NCI-H2107 treated with DMSO at 0.1 percent for 48 hours (cell line): ENCODE measurements around the gene PCDHGB7.
"Not testable (repeated sequence)": the region's sequence is repeated elsewhere in the genome, so short reads cannot be mapped to it uniquely, and the experiment has no call there.

Source experiments
- DNase-seq: peaks from one replicate; lab custom pipeline; 2025; ENCODE audit not compliant: unreplicated experiment; lab: John Stamatoyannopoulos, UW

Gene PCDHGB7

DNA sequence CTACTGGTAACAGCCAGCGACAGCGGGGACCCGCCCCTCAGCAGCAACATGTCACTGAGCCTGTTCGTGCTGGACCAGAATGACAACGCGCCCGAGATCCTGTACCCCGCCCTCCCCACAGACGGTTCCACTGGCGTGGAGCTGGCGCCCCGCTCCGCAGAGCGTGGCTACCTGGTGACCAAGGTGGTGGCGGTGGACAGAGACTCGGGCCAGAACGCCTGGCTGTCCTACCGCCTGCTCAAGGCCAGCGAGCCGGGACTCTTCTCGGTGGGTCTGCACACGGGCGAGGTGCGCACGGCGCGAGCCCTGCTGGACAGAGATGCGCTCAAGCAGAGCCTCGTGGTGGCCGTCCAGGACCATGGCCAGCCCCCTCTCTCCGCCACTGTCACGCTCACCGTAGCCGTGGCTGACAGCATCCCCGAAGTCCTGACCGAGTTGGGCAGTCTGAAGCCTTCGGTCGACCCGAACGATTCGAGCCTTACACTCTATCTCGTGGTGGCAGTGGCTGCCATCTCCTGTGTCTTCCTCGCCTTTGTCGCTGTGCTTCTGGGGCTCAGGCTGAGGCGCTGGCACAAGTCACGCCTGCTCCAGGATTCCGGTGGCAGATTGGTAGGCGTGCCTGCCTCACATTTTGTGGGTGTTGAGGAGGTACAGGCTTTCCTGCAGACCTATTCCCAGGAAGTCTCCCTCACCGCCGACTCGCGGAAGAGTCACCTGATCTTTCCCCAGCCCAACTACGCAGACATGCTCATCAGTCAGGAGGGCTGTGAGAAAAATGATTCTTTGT is 22.9 kb upstream of the PCDHGB7 start:
- not testable (repeated sequence) for DNase-seq

DNA sequence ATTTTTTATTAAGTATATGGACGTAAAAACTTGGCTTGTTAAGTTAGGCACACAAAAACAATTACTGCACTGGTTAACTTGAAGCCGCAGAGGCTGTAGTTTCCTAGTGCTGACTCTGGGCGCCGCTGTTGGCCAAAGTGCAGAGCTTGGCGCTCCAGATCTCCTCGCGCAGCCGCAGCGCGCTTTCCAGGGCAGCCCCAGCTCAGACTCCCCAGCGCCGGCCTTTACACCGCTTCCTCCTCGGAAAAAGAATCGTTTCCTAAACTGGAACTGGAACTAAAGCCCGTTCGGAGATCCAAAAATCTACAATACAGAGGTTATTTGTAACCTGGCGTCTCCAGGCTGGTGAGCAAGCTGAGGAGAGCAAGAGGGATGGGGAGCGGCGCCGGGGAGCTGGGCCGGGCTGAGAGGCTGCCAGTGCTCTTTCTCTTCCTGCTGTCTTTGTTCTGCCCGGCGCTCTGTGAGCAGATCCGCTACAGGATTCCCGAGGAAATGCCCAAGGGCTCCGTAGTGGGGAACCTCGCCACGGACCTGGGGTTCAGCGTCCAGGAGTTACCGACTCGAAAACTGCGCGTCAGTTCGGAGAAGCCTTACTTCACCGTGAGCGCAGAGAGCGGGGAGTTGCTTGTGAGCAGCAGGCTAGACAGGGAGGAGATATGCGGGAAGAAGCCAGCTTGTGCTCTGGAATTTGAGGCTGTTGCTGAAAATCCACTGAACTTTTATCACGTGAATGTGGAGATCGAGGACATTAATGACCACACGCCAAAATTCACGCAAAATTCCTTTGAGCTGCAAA is 19.5 kb upstream of the PCDHGB7 start, which contains the start of gene PCDHGB5:
Gene PCDHGB5 (plus strand): TSS at position 192 of the 796 bp plus-strand sequence. CDS start 181 bp downstream, at position 373.
- not testable (repeated sequence) for DNase-seq

DNA sequence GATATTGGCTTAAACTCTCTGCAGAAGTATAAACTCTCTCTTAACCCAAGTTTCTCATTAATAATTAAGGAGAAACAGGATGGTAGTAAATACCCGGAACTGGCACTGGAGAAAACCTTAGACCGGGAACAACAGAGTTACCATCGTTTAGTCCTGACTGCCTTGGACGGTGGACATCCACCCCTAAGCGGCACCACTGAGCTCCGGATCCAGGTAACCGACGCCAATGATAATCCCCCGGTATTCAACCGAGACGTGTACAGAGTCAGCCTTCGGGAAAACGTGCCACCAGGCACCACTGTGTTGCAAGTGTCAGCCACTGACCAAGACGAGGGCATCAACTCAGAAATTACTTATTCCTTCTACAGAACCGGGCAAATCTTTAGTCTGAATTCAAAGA is 18.9 kb upstream of the PCDHGB7 start:
- no peak for DNase-seq

DNA sequence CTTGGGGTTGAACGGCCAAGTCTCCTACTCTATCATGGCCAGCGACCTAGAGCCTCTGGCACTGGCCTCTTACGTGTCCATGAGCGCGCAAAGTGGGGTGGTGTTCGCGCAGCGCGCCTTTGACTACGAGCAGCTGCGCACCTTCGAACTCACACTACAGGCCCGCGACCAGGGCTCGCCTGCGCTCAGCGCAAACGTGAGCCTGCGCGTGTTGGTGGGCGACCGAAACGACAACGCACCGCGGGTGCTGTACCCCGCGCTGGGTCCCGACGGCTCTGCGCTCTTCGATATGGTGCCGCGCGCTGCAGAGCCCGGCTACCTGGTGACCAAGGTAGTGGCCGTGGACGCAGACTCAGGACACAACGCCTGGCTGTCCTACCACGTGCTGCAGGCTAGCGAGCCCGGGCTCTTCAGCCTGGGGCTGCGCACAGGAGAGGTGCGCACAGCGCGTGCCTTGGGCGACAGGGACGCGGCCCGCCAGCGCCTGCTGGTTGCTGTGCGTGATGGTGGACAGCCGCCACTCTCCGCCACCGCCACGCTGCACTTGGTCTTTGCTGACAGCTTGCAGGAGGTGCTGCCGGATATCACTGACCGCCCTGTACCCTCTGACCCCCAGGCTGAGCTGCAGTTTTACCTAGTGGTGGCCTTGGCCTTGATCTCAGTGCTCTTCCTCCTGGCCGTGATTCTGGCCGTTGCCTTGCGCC is 17.8 kb upstream of the PCDHGB7 start:
- no peak for DNase-seq

DNA sequence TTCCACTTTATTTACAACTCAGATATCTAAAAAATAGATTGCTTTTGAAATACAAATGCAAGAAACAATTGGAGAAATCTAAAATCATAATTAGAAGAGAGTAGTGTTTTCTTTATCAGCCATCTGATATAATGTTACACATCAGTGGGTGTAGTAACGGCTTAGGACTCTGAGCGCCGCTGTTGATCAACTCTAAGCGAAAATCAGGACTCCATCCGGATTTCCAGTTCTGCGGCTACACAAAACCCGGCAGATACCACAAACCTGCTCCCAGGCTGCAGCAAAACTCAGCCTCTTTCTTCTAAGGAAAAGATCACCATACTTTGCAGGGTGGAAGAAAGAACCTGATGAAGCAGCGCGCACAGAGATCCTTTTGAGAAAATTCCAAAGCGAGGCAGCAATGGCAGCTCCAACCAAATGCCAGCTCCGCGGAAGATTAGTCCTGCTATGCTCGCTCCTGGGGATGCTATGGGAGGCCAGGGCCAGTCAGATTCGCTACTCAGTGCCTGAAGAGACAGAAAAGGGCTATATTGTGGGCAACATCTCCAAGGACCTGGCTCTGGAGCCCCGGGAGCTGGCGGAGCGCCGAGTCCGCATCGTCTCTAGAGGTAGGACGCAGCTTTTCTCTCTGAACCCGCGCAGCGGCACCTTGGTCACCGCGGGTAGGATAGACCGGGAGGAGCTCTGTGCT is 14.8 kb upstream of the PCDHGB7 start, which contains the start of gene PCDHGA9:
Gene PCDHGA9 (plus strand): TSS at position 226 of the 691 bp plus-strand sequence. CDS start 175 bp downstream, at position 401.
- no peak for DNase-seq

DNA sequence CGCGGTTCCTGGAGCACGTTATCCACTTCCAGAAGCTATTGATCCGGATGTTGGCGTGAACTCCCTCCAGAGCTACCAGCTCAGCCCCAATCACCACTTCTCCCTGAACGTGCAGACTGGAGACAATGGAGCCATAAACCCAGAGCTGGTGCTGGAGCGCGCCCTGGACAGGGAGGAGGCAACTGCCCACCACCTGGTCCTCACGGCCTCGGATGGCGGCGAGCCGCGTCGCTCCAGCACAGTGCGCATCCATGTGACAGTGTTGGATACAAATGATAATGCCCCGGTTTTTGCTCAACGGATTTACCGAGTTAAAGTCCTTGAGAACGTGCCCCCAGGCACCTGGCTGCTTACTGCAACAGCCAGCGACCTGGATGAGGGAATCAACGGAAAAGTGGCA is 14.1 kb upstream of the PCDHGB7 start:
- no peak for DNase-seq

DNA sequence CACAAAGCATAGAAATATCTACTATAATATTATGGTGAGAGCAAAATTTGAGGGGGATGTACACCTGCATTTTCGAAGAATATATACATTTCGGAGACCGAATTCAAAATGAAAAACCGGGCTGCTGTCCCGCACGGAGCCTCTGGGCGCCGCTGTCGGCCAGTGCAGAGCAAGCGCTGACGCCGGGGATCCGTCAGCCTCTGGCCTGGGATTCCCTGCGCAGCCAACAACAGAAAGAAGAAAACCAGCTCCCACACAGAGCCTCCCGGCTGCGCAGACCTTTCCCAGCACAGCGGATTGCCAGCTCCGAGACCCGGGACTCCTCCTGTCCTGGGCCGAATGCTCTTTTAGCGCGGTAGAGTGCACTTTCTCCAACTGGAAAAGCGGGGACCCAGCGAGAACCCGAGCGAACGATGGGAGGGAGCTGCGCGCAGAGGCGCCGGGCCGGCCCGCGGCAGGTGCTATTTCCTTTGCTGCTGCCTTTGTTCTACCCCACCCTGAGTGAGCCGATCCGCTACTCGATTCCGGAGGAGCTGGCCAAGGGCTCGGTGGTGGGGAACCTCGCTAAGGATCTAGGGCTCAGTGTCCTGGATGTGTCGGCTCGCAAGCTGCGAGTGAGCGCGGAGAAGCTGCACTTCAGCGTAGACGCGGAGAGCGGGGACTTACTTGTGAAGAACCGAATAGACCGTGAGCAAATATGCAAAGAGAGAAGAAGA is 9.5 kb upstream of the PCDHGB7 start, which contains the start of gene PCDHGB6:
Gene PCDHGB6 (plus strand): TSS at position 232 of the 716 bp plus-strand sequence. CDS start 182 bp downstream, at position 414.
- not testable (repeated sequence) for DNase-seq

DNA sequence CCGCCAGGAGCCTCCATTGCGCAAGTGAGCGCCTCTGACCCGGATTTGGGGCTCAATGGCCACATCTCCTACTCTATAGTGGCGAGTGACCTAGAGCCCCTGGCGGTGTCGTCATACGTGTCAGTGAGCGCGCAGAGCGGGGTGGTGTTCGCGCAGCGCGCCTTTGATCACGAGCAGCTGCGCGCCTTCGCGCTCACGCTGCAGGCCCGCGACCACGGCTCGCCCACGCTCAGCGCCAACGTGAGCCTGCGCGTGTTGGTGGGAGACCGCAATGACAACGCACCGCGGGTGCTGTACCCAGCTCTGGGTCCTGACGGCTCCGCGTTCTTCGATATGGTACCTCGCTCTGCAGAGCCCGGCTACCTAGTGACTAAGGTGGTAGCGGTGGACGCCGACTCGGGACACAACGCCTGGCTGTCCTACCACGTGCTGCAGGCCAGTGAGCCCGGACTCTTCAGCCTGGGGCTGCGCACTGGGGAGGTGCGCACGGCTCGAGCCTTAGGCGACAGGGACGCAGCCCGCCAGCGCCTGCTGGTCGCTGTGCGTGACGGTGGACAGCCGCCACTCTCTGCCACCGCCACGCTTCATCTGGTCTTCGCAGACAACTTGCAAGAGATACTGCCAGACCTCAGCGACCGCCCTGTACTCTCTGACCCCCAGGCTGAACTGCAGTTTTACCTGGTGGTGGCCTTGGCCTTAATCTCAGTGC is 7.7 kb upstream of the PCDHGB7 start:
- DNase-seq, result no peak

DNA sequence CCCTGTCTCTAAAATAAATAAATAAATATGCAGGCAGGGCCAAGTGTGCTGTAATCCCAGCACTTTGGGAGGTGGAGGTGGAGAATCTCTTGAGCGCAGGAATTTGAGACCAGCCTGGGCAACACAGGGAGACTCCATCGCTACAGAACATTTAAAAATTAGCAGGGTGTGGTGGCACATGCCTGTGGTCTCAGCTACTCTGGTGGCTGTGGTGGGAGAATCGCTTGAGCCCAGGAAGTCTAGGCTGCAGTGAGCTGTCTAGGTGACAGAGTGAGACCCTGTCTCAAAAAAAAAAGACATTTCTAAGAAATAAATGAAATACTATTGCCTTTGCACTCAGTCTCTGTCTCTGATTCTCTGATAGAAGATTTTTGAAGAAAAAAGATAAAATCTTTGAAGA is 5.9 kb upstream of the PCDHGB7 start:
- no peak for DNase-seq

DNA sequence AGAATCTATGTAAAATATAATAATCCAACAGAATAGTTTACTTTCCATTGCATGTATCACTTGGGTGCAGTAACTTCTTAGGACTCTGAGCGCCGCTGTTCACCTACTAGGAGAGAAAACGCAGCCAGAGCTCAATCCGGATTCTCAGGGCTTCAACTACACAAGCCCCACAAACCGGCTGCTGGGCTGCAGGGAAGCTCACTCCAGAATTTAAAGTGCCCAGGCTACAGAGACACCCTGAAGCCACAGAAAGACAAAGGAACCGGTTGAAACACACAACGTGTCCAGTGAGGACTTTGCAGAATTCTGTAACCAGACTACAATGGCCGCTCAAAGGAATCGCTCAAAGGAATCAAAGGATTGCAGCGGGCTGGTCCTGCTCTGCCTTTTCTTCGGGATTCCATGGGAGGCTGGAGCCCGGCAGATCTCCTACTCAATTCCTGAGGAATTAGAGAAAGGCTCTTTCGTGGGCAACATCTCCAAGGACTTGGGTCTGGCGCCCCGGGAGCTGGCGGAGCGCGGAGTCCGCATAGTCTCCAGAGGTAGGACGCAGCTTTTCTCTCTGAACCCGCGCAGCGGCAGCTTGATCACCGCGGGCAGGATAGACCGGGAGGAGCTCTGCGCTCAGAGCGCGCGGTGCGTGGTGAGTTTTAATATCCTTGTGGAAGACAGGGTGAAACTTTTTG is 4.5 kb upstream of the PCDHGB7 start, which contains the start of gene PCDHGA10:
Gene PCDHGA10 (plus strand): TSS at position 134 of the 686 bp plus-strand sequence. CDS start 189 bp downstream, at position 323.
- no peak for DNase-seq

DNA sequence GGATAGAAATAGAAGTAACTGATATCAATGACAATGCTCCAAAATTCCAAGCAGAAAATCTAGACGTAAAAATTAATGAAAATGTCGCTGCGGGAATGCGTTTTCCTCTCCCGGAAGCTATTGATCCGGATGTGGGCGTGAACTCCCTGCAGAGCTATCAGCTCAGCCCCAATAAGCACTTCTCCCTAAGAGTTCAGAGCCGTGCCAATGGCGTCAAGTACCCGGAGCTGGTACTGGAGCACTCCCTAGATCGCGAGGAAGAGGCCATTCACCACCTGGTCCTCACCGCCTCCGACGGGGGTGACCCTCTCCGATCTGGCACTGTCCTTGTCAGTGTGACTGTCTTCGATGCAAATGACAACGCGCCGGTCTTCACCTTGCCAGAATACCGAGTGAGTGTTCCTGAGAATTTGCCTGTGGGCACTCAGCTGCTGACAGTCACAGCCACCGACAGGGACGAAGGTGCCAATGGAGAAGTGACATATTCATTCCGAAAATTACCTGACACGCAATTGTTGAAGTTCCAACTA is 3.9 kb upstream of the PCDHGB7 start:
- no peak for DNase-seq

DNA sequence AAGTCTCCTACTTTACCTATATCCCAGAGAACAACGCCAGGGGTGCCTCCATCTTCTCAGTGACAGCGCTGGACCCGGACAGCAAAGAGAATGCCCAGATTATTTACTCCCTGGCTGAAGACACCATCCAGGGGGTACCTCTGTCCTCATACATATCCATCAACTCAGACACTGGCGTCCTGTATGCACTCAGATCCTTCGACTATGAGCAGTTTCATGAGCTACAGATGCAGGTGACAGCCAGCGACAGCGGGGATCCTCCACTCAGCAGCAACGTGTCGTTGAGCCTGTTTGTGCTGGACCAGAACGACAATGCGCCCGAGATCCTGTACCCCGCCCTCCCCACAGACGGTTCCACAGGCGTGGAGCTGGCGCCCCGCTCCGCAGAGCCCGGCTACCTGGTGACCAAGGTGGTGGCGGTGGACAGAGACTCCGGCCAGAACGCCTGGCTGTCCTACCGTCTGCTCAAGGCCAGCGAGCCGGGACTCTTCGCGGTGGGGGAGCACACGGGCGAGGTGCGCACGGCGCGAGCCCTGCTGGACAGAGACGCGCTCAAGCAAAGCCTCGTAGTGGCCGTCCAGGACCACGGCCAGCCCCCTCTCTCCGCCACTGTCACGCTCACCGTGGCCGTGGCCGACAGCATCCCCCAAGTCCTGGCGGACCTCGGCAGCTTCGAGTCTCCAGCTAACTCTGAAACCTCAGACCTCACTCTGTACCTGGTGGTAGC is 2.8 kb upstream of the PCDHGB7 start:
- not testable (repeated sequence) for DNase-seq

DNA sequence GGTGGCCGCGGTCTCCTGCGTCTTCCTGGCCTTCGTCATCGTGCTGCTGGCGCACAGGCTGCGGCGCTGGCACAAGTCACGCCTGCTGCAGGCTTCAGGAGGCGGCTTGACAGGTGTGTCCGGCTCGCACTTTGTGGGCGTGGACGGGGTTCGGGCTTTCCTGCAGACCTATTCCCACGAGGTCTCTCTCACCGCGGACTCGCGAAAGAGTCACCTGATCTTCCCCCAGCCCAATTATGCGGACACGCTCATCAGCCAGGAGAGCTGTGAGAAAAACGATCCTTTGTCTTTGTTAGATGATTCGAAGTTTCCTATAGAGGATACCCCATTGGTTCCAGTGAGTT is 2.2 kb upstream of the PCDHGB7 start:
- DNase-seq, result not testable (repeated sequence)

DNA sequence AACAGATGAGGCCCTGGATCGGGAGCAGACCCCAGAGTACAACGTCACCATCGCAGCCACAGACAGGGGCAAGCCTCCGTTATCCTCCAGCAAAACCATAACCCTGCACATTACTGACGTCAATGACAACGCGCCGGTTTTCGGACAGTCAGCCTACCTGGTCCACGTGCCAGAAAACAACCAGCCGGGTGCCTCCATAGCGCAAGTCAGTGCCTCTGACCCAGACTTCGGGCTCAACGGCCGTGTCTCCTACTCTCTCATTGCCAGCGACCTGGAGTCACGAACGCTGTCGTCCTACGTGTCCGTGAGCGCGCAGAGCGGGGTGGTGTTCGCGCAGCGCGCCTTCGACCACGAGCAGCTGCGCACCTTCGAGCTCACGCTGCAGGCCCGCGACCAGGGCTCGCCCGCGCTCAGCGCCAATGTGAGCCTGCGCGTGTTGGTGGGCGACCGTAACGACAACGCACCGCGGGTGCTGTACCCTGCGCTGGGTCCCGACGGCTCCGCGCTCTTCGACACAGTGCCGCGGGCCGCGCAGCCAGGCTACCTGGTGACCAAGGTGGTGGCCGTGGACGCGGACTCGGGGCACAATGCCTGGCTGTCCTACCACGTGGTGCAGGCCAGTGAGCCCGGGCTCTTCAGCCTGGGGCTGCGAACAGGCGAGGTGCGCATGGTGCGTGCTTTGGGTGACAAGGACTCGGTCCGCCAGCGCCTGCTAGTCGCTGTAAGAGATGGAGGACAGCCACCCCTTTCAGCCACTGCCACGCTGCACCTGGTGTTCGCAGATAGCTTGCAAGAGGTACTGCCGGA is 1.8 kb downstream of the PCDHGB7 start:
- no peak for DNase-seq

DNA sequence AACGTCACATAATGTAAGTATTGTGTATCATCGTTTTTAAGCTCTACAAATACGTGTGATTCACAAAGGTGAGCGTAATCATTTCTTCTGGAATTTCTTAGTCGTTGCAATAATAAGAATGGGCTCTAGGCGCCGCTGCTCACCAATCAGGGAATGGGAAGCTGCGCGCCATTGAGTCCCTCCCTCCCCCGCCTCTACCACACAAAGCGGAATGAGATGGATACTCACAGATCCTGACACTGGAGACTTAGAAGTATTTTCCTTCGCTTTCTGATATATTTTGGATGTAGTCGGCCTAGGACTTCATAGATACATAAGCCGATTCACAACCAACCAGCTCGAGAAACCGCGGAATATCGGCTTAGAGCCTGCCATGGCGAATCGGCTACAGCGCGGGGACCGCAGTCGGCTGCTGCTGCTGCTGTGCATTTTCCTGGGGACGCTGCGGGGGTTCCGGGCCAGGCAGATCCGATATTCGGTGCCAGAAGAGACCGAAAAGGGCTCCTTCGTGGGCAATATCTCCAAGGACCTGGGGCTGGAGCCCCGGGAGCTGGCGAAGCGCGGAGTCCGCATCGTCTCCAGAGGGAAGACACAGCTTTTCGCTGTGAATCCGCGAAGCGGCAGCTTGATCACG is 3.5 kb downstream of the PCDHGB7 start, which contains the start of gene PCDHGA11:
Gene PCDHGA11 (plus strand): TSS at position 197 of the 634 bp plus-strand sequence. CDS start 177 bp downstream, at position 374.
- no peak for DNase-seq

DNA sequence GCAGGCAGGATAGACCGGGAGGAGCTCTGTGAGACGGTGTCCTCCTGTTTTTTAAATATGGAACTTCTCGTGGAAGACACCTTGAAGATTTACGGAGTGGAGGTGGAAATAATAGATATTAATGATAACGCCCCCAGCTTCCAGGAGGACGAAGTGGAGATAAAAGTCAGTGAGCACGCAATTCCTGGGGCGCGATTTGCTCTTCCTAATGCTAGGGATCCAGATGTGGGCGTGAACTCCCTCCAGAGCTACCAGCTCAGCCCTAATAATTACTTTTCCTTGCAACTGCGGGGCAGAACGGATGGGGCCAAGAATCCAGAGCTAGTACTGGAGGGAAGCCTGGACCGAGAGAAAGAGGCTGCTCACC is 4.0 kb downstream of the PCDHGB7 start:
- no peak for DNase-seq
